Measurements from ENCODE around the gene CLEC4C.
"Not testable (repeated sequence)": the region's sequence is repeated elsewhere in the genome, so short reads cannot be mapped to it uniquely, and the experiment has no call there.

CLEC4C gene

GRCh38 chr12:7751394-7751793 is 4.2 kb upstream of the CLEC4C start:
- CTCF ChIA-PET = interaction anchor here (1.2 kb wide), 1 partner anchor 104 kb away, joined by 3 read pairs; no protein-coding TSS in a partner anchor
- Mint-ChIP-seq H3K4me3 (no peak overlapping the region), H3K27ac (no peak overlapping the region)

DNA sequence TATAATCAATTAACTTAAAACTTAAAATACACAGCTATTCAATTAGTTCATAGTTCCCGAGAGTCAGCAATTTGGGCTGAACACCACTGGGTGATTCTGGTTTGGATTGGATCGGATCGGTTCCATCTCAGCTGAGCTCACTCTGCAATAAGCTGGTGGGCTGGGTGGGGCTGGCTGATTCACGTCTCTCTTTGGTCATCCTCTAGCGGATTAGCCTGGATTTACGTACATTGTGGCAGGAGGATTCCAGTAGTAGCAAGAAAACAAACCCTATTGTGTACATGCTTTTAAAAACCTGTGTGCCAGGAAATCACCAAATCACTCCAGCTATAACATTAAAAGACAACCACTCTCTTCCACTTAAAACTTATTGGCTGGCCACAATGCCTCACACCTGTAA is 3.2 kb upstream of the CLEC4C start:
- CTCF ChIA-PET = interaction anchor here (1.2 kb wide), 1 partner anchor 103 kb away, joined by 3 read pairs; no protein-coding TSS in a partner anchor
- Mint-ChIP-seq H3K9me3 (no peaks in the 10 kb centered on the region), H3K27ac (no peak overlapping the region), H3K4me1 (peaks cover 3% of the 10 kb centered on the region), H3K27me3 (peaks cover 4% of the 10 kb centered on the region), H3K4me3 (no peak overlapping the region), H3K36me3 (no peaks in the 10 kb centered on the region)
- no peak for DNase-seq

More at GRCh38 chr12:7751394-7751793, 4.2 kb upstream of the CLEC4C start:
- Mint-ChIP-seq H3K27me3 (peaks cover 4% of the 10 kb centered on the region), H3K9me3 (no peaks in the 10 kb centered on the region), H3K36me3 (no peaks in the 10 kb centered on the region), H3K4me1 (peaks cover 8% of the 10 kb centered on the region)
- no peak for DNase-seq

GRCh38 chr12:7749442-7749841 is 2.3 kb upstream of the CLEC4C start:
- Mint-ChIP-seq H3K36me3 (no peaks in the 10 kb centered on the region), H3K9me3 (no peaks in the 10 kb centered on the region)
- CTCF ChIA-PET = no interaction called here

GRCh38 chr12:7748852-7749251 is 1.7 kb upstream of the CLEC4C start:
- Mint-ChIP-seq H3K36me3 (no peaks in the 10 kb centered on the region), H3K27me3 (peaks cover 4% of the 10 kb centered on the region), H3K27ac (no peak overlapping the region), H3K4me3 (no peak overlapping the region), H3K9me3 (no peaks in the 10 kb centered on the region), H3K4me1 (peaks cover 3% of the 10 kb centered on the region)
- DNase-seq = no peak
- CTCF ChIA-PET = no interaction called here

More at GRCh38 chr12:7749442-7749841, 2.3 kb upstream of the CLEC4C start:
- H3K27ac Mint-ChIP-seq = no peak overlapping the region
- DNase-seq = no peak
- no peak overlapping the region for H3K4me3 Mint-ChIP-seq
- H3K27me3 Mint-ChIP-seq = peaks cover 4% of the 10 kb centered on the region
- H3K4me1 Mint-ChIP-seq = peaks cover 3% of the 10 kb centered on the region

- CTCF ChIA-PET = no interaction called here
- Mint-ChIP-seq H3K36me3 (no peaks in the 10 kb centered on the region), H3K27ac (no peak overlapping the region), H3K27me3 (peaks cover 4% of the 10 kb centered on the region), H3K4me1 (no peaks in the 10 kb centered on the region), H3K4me3 (no peak overlapping the region), H3K9me3 (no peaks in the 10 kb centered on the region)
- no peak for DNase-seq
Measured at GRCh38 chr12:7732993-7733392, 14.2 kb downstream of the CLEC4C start.

GRCh38 chr12:7731486-7731885 is 15.7 kb downstream of the CLEC4C start:
- H3K27me3 Mint-ChIP-seq = peaks cover 4% of the 10 kb centered on the region
- CTCF ChIA-PET = no interaction called here
- DNase-seq = no peak
- no peak overlapping the region for H3K27ac Mint-ChIP-seq
- no peaks in the 10 kb centered on the region for H3K9me3 Mint-ChIP-seq
- no peaks in the 10 kb centered on the region for H3K4me1 Mint-ChIP-seq
- no peaks in the 10 kb centered on the region for H3K36me3 Mint-ChIP-seq
- H3K4me3 Mint-ChIP-seq = no peak overlapping the region

DNA sequence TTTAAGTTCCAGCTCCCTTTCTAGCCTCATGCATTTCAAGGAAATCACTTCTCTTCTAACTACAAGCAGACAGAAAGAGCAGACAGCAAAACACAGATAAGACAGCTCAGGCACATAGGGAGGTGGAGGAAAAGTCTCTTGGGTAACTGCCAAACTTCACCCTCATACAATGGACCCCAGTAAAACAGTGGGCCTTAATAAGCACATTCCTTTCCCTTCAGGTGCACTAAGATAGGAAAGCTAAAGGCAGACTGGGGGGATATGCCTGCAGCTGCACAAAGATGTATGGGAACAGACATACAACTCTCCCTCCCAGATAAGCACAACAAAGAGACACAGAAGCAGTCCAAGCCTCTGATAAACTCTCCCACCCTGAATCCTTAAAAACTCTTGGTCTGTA is 16.2 kb downstream of the CLEC4C start:
- CTCF ChIA-PET, H3K9me3 Mint-ChIP-seq, H3K27ac Mint-ChIP-seq, H3K36me3 Mint-ChIP-seq, H3K27me3 Mint-ChIP-seq, H3K4me3 Mint-ChIP-seq, H3K4me1 Mint-ChIP-seq, DNase-seq: not testable (repeated sequence)

DNA sequence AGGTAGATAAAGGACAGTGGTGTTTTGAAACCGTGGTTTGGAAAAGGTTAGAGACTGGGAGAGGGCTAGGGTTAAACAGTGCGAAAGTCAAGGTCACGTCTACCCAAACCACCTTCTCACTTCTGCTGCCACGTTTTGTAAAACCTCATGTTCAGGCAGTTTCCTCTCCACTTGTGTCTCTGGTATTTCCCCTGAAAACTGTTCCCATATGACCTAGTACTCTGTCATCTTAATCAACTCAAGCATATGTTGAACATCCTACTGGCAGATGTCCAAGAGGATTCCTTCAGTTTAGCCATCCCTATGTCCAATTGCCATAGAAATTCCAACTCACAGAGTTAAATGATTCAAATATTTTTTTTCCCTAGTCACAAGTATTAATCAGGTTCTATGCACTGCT is 17.4 kb downstream of the CLEC4C start:
- no peak for DNase-seq
- CTCF ChIA-PET = no interaction called here
- Mint-ChIP-seq H3K9me3 (no peaks in the 10 kb centered on the region), H3K4me1 (no peaks in the 10 kb centered on the region), H3K36me3 (no peaks in the 10 kb centered on the region), H3K27me3 (peaks cover 4% of the 10 kb centered on the region), H3K4me3 (no peak overlapping the region), H3K27ac (no peak overlapping the region)

GRCh38 chr12:7723926-7724325 is 23.2 kb downstream of the CLEC4C start:
- Mint-ChIP-seq H3K27me3 (peaks cover 4% of the 10 kb centered on the region), H3K36me3 (no peaks in the 10 kb centered on the region), H3K9me3 (no peaks in the 10 kb centered on the region), H3K4me1 (no peaks in the 10 kb centered on the region), H3K27ac (no peak overlapping the region), H3K4me3 (no peak overlapping the region)
- CTCF ChIA-PET = no interaction called here
- DNase-seq = no peak

DNA sequence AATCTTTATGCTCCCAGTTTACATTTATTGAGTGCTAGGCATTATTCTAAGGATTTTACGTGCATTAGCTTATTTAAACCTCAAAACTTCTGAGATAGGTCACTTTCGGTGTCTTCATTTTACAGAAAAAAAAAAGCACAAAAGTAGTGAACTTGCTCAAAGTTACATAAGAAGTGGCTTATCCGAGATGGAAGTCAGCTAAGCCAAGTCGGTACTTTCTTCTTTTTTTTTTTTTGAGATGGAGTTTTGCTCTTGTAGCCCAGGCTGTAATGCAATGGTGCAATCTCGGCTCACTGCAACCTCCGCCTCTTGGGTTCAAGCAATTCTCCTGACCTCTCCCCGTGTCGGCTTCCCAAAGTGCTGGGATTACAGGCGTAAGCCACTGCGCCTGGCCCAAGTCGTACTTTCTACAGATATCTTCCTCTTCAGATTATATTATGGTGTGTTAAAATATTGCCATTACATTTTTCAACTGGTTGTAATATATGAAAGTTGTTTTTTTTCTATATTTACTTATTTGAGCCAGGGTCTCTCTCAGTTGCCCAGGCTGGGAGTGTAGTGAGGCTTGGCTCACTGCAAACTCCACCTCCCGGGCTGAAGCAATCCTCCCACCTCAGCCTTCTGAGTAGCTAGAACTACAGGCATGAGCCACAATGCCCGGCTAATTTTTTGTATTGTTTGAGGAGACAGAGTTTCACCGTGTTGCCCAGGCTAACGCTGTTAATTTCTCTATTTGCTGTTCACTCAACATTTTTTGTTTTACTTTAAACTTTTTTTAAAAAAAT is 27.0 kb downstream of the CLEC4C start:
- CTCF ChIA-PET = no interaction called here
- H3K4me3 Mint-ChIP-seq = no peak overlapping the region
- H3K27me3 Mint-ChIP-seq = peaks cover 6% of the 10 kb centered on the region
- H3K36me3 Mint-ChIP-seq = no peaks in the 10 kb centered on the region
- no peaks in the 10 kb centered on the region for H3K9me3 Mint-ChIP-seq
- H3K4me1 Mint-ChIP-seq = no peaks in the 10 kb centered on the region
- no peak for DNase-seq
- no peak overlapping the region for H3K27ac Mint-ChIP-seq

DNA sequence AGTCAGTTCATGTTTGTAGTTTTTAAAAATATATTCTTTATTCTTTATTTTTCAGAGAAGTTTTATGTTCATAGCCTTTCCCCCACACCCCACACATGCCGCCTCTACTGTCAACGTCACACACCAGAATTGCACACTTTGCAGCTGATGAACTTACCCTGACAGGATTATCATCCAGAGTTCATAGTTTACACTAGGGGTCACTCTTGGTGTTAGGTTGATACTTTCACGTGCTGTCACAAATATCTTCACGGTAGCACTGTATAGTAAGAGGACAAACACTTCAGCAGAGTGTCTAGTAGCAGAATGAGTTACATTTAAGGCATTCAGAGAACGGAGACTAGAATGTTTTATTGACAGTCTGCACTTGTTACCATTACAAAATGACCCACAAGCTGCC is 30.8 kb downstream of the CLEC4C start:
- CTCF ChIA-PET = interaction anchor here (0.6 kb wide), 1 partner anchor 109 kb away, joined by 3 read pairs; no protein-coding TSS in a partner anchor
- H3K27ac Mint-ChIP-seq = no peak overlapping the region
- H3K36me3 Mint-ChIP-seq = no peaks in the 10 kb centered on the region
- no peaks in the 10 kb centered on the region for H3K4me1 Mint-ChIP-seq
- DNase-seq = no peak
- no peak overlapping the region for H3K4me3 Mint-ChIP-seq
- H3K9me3 Mint-ChIP-seq = no peaks in the 10 kb centered on the region
- H3K27me3 Mint-ChIP-seq = peaks cover 6% of the 10 kb centered on the region

- no peaks in the 10 kb centered on the region for H3K4me1 Mint-ChIP-seq
- CTCF ChIA-PET = no interaction called here
Measured at GRCh38 chr12:7712841-7713442, 34.2 kb downstream of the CLEC4C start.

GRCh38 chr12:7711133-7711532 is 36.0 kb downstream of the CLEC4C start, which contains the start of gene DPPA3:
TSS of gene DPPA3 (plus strand) at chr12:7711433. CDS start at chr12:7711571, 138 bp downstream.
- Mint-ChIP-seq H3K9me3 (no peaks in the 10 kb centered on the region), H3K36me3 (no peaks in the 10 kb centered on the region), H3K27me3 (no peaks in the 10 kb centered on the region), H3K27ac (no peak within 1 kb of the TSS), H3K4me3 (no peak within 1 kb of the TSS), H3K4me1 (no peaks in the 10 kb centered on the region)
- CTCF ChIA-PET = no interaction called here
- no peak for DNase-seq

More at GRCh38 chr12:7712841-7713442, 34.2 kb downstream of the CLEC4C start:
- Mint-ChIP-seq H3K36me3 (no peaks in the 10 kb centered on the region), H3K9me3 (no peaks in the 10 kb centered on the region), H3K27me3 (peaks cover 4% of the 10 kb centered on the region), H3K4me3 (no peak overlapping the region), H3K27ac (no peak overlapping the region)
- DNase-seq = no peak

DNA sequence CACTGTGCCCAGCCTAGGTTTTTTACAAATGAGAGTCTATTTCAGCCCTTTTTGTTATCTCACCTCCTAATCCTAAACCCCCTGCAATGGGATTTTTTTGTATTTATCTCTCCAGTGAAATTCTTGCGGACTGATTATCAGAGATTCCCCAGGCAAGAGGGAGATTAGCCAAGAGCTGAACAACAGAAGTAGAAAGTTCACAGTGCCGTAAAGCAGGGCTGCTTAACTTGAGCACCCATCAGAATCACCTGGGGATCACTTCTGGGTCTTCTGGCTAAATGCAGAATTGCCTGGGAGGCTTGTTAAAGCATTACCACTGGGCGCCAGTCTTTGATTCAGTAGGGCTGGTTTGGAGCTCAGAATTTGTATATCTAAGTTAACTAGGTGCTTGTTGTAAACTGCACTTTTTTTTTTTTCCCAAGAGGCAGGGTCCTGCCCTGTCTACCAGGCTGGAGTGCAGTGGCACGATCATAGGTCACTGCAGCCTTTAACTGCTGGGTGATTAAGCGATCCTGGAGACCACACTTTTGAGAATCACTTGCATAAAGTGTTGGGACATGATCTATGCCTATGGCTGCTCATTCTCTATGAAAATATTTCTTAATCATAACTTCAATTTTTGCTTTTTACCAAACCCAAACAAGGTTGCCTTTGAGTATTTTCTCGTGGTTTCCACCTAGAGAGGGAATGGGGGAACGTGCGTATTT is 37.1 kb downstream of the CLEC4C start:
- DNase-seq = no peak
- Mint-ChIP-seq H3K4me3 (no peak overlapping the region), H3K36me3 (no peaks in the 10 kb centered on the region), H3K27ac (no peak overlapping the region), H3K9me3 (no peaks in the 10 kb centered on the region), H3K27me3 (no peaks in the 10 kb centered on the region), H3K4me1 (no peaks in the 10 kb centered on the region)
- CTCF ChIA-PET = no interaction called here
